Glutamatergic neuron (in vitro differentiated cells): Measurements from ENCODE around the gene PPFIA3. TPM values are rescaled to one million over a fixed set of nuclear protein-coding genes. Genes with fewer than 3 reads are reported as not detected.

ENCODE experiments used
- DNase-seq: peaks from one replicate; pipeline ENCODE4 v3.0.0; 2022
- H3K27ac Mint-ChIP-seq: one replicate; pipeline ENCODE4 v1.8.0; 2020; ENCODE audit warnings: mild to moderate bottlenecking, mixed read lengths, inconsistent platforms; ENCODE audit not compliant: unreplicated experiment
- H3K27me3 Mint-ChIP-seq: one replicate; pipeline ENCODE4 v1.8.0; 2020; ENCODE audit warnings: mild to moderate bottlenecking, moderate library complexity, mixed read lengths, inconsistent platforms; ENCODE audit not compliant: unreplicated experiment
- H3K36me3 Mint-ChIP-seq: one replicate; pipeline ENCODE4 v1.8.0; 2020; ENCODE audit warnings: mild to moderate bottlenecking, mixed read lengths, inconsistent platforms; ENCODE audit not compliant: unreplicated experiment
- H3K4me1 Mint-ChIP-seq: one replicate; pipeline ENCODE4 v1.8.0; 2020; ENCODE audit warnings: mild to moderate bottlenecking, low read depth, mixed read lengths, inconsistent platforms; ENCODE audit not compliant: unreplicated experiment
- H3K4me3 Mint-ChIP-seq: one replicate; pipeline ENCODE4 v1.8.0; 2020; ENCODE audit warnings: mild to moderate bottlenecking, mixed read lengths, inconsistent platforms; ENCODE audit not compliant: unreplicated experiment
- H3K9me3 Mint-ChIP-seq: one replicate; pipeline ENCODE4 v1.8.0; 2020; ENCODE audit warnings: mild to moderate bottlenecking, moderate library complexity, mixed read lengths, inconsistent platforms; ENCODE audit not compliant: unreplicated experiment
- CTCF ChIP-seq: fragments of 200-600 bp; sonication (generic); IDR thresholded peaks from one replicate; pipeline ENCODE4 v1.5.0; 2021; ENCODE audit not compliant: partially characterized antibody, unreplicated experiment
- total RNA-seq: library from RNA; stranded (reverse); fragmentation: NEBNext Ultra II Directional; extraction: Animal tissue kit (Norgen Biotek cat#: 25700); gene quantifications from one replicate; pipeline ENCODE4 v1.2.1, GENCODE V29; 2021; ENCODE audit not compliant: unreplicated experiment

The PPFIA3 gene
- total RNA-seq, 1 donor from 2014 or later, result 104 TPM

- Mint-ChIP-seq H3K36me3 (peaks cover 6% of the 10 kb centered on the region), H3K27ac (peak overlapping the region; percentile 99), H3K4me3 (peak overlapping the region; percentile 89), H3K27me3 (peaks cover 23% of the 10 kb centered on the region), H3K4me1 (peaks cover 42% of the 10 kb centered on the region), H3K9me3 (peaks cover 20% of the 10 kb centered on the region)
- no peak for DNase-seq
- TF ChIP-seq CTCF, result no peak
Observed at GRCh38 chr19:49107625-49108459, 11.5 kb upstream of the PPFIA3 start.

GRCh38 chr19:49109051-49109450 lies 10.3 kb upstream of the PPFIA3 start:
- no peak for TF ChIP-seq CTCF
- DNase-seq, result no peak
- peak overlapping the region; percentile 45 for H3K27ac Mint-ChIP-seq
- peaks cover 28% of the 10 kb centered on the region for H3K27me3 Mint-ChIP-seq
- H3K9me3 Mint-ChIP-seq, result peaks cover 28% of the 10 kb centered on the region
- H3K36me3 Mint-ChIP-seq, result peaks cover 6% of the 10 kb centered on the region
- H3K4me3 Mint-ChIP-seq, result peak overlapping the region; percentile 52
- peaks cover 43% of the 10 kb centered on the region for H3K4me1 Mint-ChIP-seq

GRCh38 chr19:49109569-49110233 lies 9.6 kb upstream of the PPFIA3 start:
- peak overlapping the region; percentile 45 for H3K27ac Mint-ChIP-seq
- no peak for TF ChIP-seq CTCF
- H3K4me1 Mint-ChIP-seq, result peaks cover 38% of the 10 kb centered on the region
- peaks cover 22% of the 10 kb centered on the region for H3K9me3 Mint-ChIP-seq
- no peak for DNase-seq
- H3K4me3 Mint-ChIP-seq, result no peak overlapping the region
- peaks cover 22% of the 10 kb centered on the region for H3K27me3 Mint-ChIP-seq
- H3K36me3 Mint-ChIP-seq, result peaks cover 6% of the 10 kb centered on the region

GRCh38 chr19:49110567-49110966 lies 8.8 kb upstream of the PPFIA3 start:
- H3K36me3 Mint-ChIP-seq, result peaks cover 6% of the 10 kb centered on the region
- H3K4me3 Mint-ChIP-seq, result peak overlapping the region; percentile 1
- peaks cover 18% of the 10 kb centered on the region for H3K27me3 Mint-ChIP-seq
- peaks cover 15% of the 10 kb centered on the region for H3K9me3 Mint-ChIP-seq
- no peak overlapping the region for H3K27ac Mint-ChIP-seq
- peaks cover 31% of the 10 kb centered on the region for H3K4me1 Mint-ChIP-seq
- no peak for TF ChIP-seq CTCF
- no peak for DNase-seq
